NOMO-1 treated with DMSO at 0.1 percent for 48 hours (cell line): ENCODE measurements around the gene DGKI.

Experiments used
- DNase-seq: peaks from one replicate; lab custom pipeline; 2025; ENCODE audit not compliant: unreplicated experiment; lab: John Stamatoyannopoulos, UW

DGKI gene

DNA sequence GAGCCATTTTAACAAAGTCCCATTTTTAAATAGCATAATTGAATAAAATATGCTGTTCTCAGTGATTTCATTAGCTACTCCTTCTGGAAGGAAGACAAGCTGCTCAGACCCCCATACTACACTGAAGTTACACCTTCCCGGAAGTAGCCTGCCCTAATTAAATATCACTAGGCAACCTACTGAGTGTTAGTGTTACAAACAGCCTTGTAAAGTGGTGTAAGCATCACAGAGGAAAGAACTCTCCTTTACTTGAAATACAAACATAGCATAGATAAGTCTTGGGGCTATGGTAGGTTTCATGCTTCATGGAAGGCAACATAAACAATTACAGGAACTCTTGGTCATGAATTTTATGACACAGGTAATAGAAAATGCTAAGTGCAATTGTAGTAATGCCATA lies 459.8 kb downstream of the DGKI start:
- DNase-seq, result no peak

DNA sequence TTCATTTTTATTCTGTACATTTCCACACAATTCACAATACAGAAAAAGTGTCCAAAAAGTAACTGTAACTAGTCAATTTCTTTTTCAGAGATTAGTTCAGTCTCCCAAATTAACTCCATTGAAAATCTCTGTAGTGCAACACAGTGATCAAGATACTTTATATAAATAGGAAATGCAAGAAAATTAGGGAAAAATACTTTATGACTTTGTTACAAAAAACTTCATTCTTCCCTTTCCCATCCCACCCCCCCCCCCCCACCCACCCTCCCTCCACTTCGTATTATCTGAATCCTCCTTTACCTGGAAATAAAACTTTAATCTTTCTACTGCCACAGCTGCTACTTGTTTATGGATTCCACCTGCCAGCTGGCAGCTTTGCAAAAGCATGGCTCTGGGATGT lies 465.7 kb downstream of the DGKI start:
- no peak for DNase-seq

GRCh38 chr7:137373507-137373906 lies 473.3 kb downstream of the DGKI start:
- no peak for DNase-seq

DNA sequence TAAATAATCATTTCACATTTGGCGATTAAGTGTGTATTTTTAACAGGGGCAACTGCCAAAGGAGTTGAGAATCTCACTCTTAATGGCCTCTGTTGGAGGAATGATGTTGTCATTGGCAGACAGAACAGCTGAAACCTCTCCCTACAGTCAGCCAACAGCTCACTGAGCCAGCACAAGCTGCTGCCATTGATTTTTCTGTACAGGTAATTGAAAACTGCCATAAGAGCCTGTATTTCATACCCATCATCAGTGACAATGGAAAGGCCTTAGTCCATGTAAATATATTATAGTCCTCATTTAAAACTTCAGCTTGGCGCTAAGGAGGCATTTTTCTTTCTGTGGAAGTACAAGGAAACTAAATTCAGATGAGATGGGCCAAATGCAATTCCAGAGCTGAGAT lies 475.2 kb downstream of the DGKI start:
- no peak for DNase-seq

- no peak for DNase-seq
These were observed 479.8 kb downstream of the DGKI start for GRCh38 chr7:137366995-137367394.

DNA sequence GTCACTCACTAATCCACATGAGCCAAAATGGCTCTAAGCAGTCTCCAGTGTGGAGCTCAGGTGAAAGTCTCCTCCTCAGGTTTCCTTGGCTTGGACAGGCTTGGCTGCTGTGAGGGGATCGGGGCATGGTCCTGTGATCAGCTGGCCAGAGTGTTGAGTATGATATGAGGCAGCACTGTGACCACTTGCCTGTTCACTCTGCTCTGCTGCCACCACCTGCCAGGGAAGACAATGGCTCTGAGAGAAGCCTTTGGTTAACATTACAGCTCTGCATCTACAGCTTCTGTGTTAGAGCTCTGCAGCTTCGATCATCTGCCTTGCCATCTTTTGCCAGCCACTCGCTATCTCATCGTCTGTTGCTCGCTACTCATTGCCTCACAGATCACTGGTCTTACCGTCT lies 483.1 kb downstream of the DGKI start:
- no peak for DNase-seq

- DNase-seq, result no peak
These were observed 486.6 kb downstream of the DGKI start for GRCh38 chr7:137360087-137360679.

GRCh38 chr7:137354961-137355360 lies 491.8 kb downstream of the DGKI start:
- DNase-seq, result no peak

DNA sequence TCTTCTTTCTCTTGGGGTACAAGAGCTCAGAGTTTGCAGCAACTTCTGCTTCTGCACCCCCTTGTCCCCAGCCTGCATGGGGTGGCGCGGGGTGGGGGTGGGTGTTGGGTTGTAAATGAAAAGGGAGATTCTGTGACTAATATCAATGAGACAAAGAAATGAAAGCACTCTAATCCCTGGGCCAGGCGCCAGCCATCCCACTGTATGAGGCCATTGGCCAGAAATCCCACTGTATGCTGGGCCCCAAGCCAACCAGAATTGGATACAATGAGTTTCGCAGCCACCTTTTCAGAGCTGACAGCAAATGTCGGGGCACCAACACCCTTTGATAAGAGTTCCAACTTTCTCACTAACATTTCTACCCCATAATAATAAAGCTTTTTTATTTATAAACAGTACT lies 492.4 kb downstream of the DGKI start:
- no peak for DNase-seq

DNA sequence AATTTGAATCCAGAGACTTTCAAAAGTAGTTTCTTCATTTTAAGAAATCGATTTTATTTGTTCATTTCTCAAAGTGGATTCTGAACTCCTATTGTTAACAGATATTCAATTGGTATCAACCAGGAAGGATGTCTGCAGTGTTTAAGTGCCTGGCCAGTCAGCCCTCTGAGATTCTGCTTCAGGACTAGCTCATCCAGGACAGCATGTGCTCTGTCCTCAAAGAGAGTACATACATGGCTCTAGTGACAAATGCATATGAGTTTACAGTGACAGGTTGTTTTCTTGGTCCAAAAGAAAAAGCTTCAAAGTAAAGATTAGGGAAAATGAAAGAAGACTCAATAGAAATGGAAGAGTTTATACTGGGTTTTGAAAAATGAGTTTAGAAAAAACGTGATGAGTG lies 494.8 kb downstream of the DGKI start:
- no peak for DNase-seq

DNA sequence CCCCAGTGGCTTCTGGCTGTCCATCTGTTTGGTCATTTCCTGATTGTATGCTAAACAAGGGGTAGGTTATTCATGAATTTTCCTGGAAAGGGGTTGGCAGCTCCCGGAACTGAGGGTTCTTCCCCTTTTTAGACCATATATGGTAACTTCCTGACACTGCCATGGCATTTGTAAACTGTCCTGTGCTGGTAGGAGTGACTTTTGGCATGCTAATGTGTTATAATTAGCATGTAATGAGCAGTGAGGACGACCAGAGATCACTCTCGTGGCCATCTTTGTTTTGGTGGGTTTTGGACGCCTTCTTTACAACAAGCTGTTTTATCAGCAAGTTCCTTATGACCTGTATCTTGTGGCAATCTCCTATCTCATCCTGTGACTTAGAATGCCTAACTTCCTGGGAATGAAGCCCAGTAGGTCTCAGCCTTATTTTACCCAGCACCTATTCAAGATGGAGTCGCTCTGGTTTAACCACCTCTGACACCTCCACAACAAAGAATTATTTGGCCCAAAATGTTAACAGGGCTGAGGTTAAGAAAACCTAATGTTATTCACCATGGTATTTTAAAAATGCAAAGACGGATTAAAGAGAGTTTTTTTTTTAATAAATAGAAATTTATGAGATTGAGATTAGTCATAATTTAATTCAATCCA lies 500.9 kb downstream of the DGKI start:
- no peak for DNase-seq

GRCh38 chr7:137343281-137343841 lies 503.4 kb downstream of the DGKI start, which contains the start of gene PTN:
Gene PTN, minus strand, starts transcription at chr7:137343733. Its CDS starts 88,760 bp downstream, at chr7:137254973.
- DNase-seq, result no peak

DNA sequence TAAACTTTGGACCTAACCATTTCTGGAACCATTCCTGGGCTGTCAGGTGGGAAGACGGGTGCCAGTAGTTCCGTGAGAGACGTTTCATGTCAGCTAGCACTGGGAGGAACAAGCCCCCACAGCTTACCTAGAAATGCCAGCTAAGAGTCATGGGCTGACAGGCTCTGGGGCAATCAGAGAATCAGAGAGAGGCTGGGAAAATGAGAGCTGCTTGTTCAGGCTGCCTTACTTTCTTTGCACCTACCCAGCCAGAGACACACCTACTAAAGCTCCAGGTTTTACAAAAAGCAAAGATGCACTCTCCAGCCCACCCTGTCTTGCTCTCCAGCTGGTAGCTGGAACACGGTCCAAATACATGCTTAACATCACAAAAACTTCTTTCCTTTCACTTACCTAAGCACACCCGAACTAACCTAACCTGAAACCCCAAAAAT lies 503.9 kb downstream of the DGKI start:
- DNase-seq, result no peak

GRCh38 chr7:137342265-137342664 lies 504.5 kb downstream of the DGKI start:
- no peak for DNase-seq

- DNase-seq, result no peak
These were observed 508.9 kb downstream of the DGKI start for GRCh38 chr7:137337902-137338301.

DNA sequence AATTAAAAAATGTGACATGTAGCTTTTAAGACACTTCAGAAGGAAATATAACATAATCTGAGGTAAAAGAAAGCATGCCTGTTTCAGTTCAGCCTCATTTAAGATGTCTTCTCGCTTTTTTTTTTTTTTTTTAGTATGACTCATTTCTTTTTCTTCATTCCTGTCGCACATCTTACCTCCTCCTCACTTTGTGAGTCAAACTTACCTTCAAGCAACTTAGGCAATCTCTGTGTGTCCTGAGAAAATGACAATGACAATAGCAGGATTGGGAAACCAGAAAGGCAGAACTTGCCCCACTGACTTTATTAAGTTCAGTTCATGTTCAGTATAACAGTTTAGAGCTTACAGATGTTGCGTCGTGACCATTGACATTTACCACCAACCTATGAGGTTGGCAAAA lies 511.0 kb downstream of the DGKI start:
- DNase-seq, result no peak

DNA sequence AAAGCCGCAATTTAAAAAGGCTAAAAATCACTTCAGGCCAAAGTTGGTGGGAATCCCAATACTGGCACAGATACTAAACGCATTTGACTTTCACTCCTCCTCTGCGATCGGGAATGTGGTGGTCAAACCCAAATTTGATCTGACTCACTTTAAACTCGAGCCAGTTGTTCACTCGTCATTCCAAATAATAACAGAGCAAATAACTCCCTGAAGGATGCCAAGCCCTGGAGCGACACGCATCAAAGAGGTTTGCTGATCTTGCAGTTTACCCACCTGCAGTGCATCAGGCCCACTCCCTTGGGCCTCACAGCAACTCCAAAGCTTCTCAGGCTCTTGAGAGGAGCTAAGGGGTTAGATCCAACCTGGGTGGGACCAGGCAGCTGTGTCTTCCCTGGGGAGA lies 515.4 kb downstream of the DGKI start:
- DNase-seq, result no peak
